Activated naive CD8-positive, alpha-beta T cell treated with anti-CD3 and anti-CD28 coated beads for 36 hours (primary cell): ENCODE measurements around the gene WDR1. TPM values are rescaled to one million over a fixed set of nuclear protein-coding genes. Genes with fewer than 3 reads are reported as not detected.
A peak's percentile ranks its signal among the peaks of the same experiment; 100 is the strongest.

Source experiments
- DNase-seq: peaks from one replicate; pipeline ENCODE4 v3.0.0; 2021
- H3K27ac Mint-ChIP-seq: one replicate; pipeline ENCODE4 v1.8.0; 2022; ENCODE audit warnings: mild to moderate bottlenecking, moderate library complexity, mixed read lengths
- H3K27me3 Mint-ChIP-seq: one replicate; pipeline ENCODE4 v1.8.0; 2022; ENCODE audit warnings: mild to moderate bottlenecking, mixed read lengths
- H3K36me3 Mint-ChIP-seq: one replicate; pipeline ENCODE4 v1.8.0; 2021; ENCODE audit warnings: mild to moderate bottlenecking, mixed read lengths
- H3K4me1 Mint-ChIP-seq: one replicate; pipeline ENCODE4 v1.8.0; 2021; ENCODE audit warnings: mixed read lengths
- H3K4me3 Mint-ChIP-seq: one replicate; pipeline ENCODE4 v1.8.0; 2022; ENCODE audit warnings: mild to moderate bottlenecking, moderate library complexity, mixed read lengths
- H3K9me3 Mint-ChIP-seq: one replicate; pipeline ENCODE4 v1.8.0; 2022; ENCODE audit warnings: mixed read lengths
- total RNA-seq, 2 experiments: library from RNA; stranded (reverse); gene quantifications; one replicate each; pipeline ENCODE4 v1.2.3, GENCODE V29; 2021

Gene WDR1
- total RNA-seq, 2 experiments from 2014 or later: 372 to 385 TPM

DNA sequence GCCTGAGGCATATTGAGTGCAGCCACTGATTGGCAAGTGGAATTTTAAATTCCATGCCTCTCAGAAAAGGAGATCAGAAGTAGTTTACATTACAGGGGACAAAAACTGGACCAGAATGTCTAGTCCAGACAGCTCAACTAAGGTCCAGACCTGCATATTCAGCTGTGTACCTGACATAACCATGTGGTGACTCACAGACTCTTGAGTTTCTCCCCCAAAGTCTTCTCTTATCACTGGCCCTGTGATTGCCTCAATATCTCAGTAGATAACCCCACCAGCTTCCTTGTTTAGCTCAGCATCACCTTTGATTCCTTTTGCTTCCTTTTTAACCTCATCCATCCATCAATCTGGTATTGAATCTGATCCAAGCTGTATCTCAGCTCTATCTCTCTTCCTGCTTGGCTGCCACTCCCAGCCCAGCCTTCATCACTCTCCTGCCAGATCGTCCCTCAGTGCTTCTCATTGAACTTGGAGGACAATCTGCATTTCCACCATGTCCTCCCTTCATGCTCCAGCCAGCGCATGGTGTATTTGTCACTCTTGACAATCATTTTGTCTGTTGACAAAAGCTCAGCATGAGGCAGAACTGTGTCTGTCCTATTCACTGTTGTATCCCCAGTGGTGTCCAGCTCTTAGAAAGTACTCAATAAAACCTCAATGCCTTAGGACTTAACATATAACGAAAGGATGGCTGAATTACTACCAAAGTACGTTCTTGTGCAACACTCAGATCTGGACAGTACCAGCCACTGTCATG is 67.5 kb downstream of the WDR1 start:
- Mint-ChIP-seq H3K27ac (no peak overlapping the region), H3K4me1 (peaks cover 10% of the 10 kb centered on the region)

DNA sequence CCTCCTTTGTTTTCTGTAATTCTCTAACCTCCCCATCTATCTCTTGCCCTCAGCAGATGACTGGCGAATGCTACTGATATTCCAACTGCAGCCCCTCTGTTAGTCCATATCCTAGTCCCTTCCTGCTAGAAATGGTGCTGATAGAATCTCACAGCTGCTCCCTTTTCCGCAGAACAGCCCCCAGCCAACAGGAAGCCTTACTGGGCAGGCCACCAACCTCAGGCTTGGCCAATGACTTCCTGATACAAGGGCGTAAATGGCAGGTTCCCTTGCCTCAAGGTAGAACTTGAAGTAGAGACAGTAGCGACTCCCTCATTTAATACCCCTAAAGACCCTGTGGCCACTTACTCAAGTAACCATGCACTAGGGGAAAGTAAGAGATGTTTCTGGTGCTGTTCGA is 68.6 kb downstream of the WDR1 start:
- no peaks in the 10 kb centered on the region for H3K27me3 Mint-ChIP-seq
- no peak overlapping the region for H3K4me3 Mint-ChIP-seq
- no peak overlapping the region for H3K27ac Mint-ChIP-seq
- no peak for DNase-seq
- peaks cover 10% of the 10 kb centered on the region for H3K4me1 Mint-ChIP-seq
- H3K9me3 Mint-ChIP-seq: peaks cover 2% of the 10 kb centered on the region
- peaks cover 4% of the 10 kb centered on the region for H3K36me3 Mint-ChIP-seq

More for the DNA sequence above, 67.5 kb downstream of the WDR1 start:
- DNase-seq: no peak
- Mint-ChIP-seq H3K4me3 (no peak overlapping the region), H3K9me3 (peaks cover 2% of the 10 kb centered on the region), H3K27me3 (no peaks in the 10 kb centered on the region), H3K36me3 (peaks cover 3% of the 10 kb centered on the region)

DNA sequence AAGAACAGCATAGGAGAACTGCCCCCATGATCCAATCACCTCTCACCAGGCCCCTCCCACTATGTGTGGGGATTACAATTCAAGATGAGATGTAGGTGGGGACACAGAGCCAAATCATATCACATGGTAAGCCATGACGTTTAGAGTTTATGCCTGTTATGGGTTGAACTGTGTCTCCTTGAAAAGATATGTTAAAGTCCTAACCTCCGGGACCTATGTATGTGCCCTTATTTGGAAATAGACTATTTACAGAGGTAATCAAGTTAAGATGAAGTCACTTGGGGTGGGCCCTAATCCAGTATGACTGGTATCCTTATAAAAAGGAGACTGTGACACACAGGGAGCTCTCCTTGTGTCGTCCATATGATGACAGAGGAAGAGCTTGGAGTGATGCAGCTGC is 70.1 kb downstream of the WDR1 start:
- Mint-ChIP-seq H3K4me1 (peaks cover 10% of the 10 kb centered on the region), H3K36me3 (peaks cover 16% of the 10 kb centered on the region), H3K27ac (no peak overlapping the region), H3K27me3 (no peaks in the 10 kb centered on the region), H3K9me3 (peaks cover 12% of the 10 kb centered on the region), H3K4me3 (no peak overlapping the region)
- DNase-seq: no peak

DNA sequence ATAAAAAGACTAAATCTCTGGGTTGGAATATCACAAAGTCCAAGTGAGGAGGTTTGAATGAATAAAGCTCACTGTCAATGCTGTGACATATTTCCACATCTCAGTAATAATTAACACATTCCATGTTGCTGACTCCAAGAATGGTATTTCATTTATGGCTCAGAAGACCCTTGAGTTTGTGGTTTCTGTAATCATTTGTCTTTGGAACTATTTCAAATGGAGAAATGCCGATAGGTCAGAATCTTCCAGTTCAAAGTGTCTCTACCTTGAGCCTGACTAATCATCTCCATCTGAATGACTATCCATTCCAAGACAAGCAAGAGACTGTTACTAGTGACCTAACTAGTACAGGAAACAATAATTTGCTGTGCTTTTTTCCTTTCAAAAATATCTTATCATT is 71.1 kb downstream of the WDR1 start:
- H3K27ac Mint-ChIP-seq: no peak overlapping the region
- H3K9me3 Mint-ChIP-seq: peaks cover 12% of the 10 kb centered on the region

DNA sequence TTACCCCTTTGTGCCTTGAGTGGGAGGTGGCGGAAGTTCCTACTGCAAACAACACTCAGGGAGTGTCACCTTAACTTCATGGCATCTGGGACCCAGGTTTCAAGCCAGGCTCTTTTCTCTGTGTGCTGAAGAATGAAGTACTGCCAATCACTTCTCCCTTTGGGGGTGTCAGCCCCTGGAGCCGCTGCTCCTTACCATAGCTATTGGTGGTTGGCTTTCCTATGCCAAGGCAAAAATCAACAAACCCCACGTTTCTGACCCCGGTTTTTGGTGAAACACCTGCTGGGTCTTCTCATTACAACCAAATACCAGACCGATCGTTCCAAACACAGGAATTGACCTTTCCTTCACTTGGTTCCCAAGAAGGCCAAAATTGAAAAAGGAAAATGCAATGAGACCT is 75.6 kb downstream of the WDR1 start:
- H3K9me3 Mint-ChIP-seq: peaks cover 12% of the 10 kb centered on the region
- H3K27me3 Mint-ChIP-seq: no peaks in the 10 kb centered on the region
- H3K27ac Mint-ChIP-seq: no peak overlapping the region
- H3K36me3 Mint-ChIP-seq: peaks cover 20% of the 10 kb centered on the region
- no peak for DNase-seq
- H3K4me1 Mint-ChIP-seq: peaks cover 2% of the 10 kb centered on the region
- no peak overlapping the region for H3K4me3 Mint-ChIP-seq

More for the DNA sequence above, 71.1 kb downstream of the WDR1 start:
- DNase-seq: no peak
- Mint-ChIP-seq H3K4me3 (no peak overlapping the region), H3K27me3 (no peaks in the 10 kb centered on the region), H3K36me3 (peaks cover 20% of the 10 kb centered on the region), H3K4me1 (peaks cover 10% of the 10 kb centered on the region)

DNA sequence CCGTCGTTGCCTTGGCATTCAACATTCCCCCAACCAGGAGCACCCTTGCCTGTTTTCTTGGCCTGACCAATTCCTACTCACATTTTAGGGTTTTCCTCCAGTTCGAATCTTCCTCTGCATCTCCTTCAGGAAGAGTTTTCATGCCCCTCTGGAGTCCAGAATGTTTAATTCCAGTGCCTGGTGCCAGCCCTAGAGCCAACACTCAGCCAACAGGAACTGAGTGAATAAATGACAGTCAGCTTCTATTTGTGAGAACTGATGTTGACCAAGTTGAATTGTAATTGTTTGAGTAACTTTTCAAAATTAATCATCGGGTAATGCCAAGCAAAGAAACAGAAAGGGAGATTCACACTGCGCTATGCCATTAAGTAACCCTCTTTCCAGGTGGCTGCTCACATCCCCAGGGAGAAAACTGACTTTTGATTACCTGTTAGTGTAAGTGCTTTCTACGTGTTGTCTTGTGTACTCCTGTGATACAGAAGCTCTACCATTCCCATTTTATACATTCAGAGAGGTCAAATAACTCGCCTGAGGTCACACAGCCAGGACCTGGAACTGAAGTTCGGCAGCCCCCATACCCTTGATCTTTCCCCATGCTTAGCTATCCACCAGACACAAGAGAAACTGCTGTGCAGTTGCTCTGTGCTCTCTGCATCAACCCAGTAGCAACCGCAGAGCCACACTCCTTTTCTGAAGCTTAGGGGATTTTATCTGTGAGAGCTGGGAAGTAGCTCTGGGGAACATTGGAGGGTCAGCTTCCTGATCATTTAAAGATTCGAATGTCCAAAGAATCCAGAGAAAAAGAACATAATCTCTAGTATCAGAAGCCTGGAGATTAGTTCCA is 76.3 kb downstream of the WDR1 start:
- Mint-ChIP-seq H3K9me3 (peaks cover 12% of the 10 kb centered on the region), H3K27ac (no peak overlapping the region), H3K4me3 (no peak overlapping the region), H3K4me1 (peaks cover 2% of the 10 kb centered on the region), H3K36me3 (peaks cover 20% of the 10 kb centered on the region), H3K27me3 (no peaks in the 10 kb centered on the region)
- DNase-seq: no peak

DNA sequence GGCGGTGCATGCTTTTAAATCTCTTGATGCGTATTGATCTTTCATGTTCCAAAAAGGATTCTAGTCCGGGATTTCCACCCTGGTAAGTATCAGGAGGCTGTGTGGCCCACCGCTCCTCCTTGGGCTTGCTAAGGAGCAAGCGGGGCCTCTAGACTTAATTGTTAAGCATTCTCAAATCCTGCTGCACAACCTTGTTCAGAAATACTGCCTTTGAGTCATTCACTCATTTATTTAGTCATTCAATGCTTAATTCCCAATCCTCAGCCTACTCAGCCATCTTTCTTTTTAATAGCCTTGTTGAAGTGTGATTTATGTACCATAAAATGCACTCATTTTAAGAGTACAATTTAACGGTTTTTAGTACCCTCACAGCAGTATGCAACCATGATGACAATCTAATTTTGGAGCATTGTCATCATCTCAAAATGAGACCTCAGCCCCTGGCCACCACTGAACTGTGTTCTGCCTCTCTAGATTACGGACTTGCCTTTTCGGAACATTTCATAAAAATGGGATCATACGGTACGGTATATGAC is 79.7 kb downstream of the WDR1 start:
- DNase-seq: no peak
- H3K4me3 Mint-ChIP-seq: no peak overlapping the region
- H3K27me3 Mint-ChIP-seq: peaks cover 4% of the 10 kb centered on the region
- no peaks in the 10 kb centered on the region for H3K9me3 Mint-ChIP-seq
- no peak overlapping the region for H3K27ac Mint-ChIP-seq
- peaks cover 6% of the 10 kb centered on the region for H3K36me3 Mint-ChIP-seq
- peaks cover 13% of the 10 kb centered on the region for H3K4me1 Mint-ChIP-seq

DNA sequence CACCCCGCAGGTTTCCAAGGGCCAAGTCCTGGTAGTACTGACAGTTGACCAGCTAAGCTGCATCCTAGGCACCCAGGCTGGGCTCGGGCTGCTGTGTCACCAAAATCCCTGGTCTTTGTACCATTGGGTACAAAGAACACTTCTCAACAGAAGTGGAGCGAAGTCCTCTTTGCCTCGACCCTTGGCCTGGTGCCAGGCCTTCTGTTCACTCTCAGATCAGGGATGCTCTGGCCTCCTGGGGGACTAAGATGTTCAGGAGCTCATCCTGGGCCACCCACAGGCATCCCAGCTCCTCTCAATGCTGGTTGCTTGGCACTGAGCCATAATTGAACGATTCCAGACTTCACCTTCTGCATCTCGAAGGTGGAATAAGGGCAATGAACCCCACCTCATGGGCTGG is 81.5 kb downstream of the WDR1 start:
- peaks cover 13% of the 10 kb centered on the region for H3K4me1 Mint-ChIP-seq
- H3K27ac Mint-ChIP-seq: no peak overlapping the region
- no peaks in the 10 kb centered on the region for H3K36me3 Mint-ChIP-seq
- peaks cover 4% of the 10 kb centered on the region for H3K27me3 Mint-ChIP-seq
- no peak overlapping the region for H3K4me3 Mint-ChIP-seq
- no peaks in the 10 kb centered on the region for H3K9me3 Mint-ChIP-seq
- DNase-seq: no peak

DNA sequence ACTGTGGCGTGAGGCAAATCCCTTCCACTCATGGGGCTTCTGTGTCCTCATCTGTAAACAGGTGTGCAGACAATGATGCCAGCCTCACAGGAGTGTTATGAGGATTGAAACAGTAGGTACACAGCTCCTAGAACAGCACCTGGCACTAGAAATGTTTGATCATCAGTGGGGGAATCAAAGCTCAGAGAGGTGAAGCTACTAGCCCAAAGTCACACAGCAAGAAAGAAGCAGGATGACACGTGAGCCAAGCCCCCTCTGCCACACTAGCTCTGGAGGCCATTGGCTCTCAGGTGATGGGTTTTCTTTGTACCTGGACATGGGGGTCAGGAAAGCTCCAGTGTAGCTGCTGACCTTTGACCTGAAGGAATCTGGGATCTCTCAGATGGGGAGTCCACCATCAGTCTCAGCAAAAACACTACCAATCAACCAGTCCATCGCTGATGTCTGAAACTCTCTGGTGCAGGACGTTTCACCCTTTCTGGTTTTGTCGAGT is 81.9 kb downstream of the WDR1 start:
- Mint-ChIP-seq H3K27me3 (peaks cover 4% of the 10 kb centered on the region), H3K9me3 (no peaks in the 10 kb centered on the region), H3K4me1 (peaks cover 13% of the 10 kb centered on the region), H3K27ac (no peak overlapping the region), H3K4me3 (no peak overlapping the region), H3K36me3 (no peaks in the 10 kb centered on the region)
- no peak for DNase-seq

DNA sequence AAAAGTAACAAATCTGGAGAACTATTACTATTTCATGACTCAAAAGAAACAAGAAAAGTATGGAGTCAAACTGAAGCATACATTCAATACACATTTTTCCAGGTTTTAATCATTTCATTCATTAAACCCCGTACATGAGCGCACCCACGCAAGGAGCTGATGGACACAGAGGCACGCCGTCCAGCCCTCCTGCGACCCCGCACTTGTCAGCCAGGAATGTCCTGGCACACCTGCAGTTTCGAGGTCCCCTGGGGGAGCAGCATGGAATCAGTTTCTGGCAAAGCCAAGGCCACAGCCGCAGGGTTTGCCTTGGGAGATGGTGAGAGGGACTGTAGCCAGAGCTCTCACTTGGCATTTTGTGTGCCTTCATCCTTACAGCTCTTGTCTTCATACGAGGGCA is 82.5 kb downstream of the WDR1 start:
- no peak overlapping the region for H3K27ac Mint-ChIP-seq
- peaks cover 4% of the 10 kb centered on the region for H3K27me3 Mint-ChIP-seq
- H3K4me3 Mint-ChIP-seq: no peak overlapping the region
- H3K9me3 Mint-ChIP-seq: no peaks in the 10 kb centered on the region
- no peaks in the 10 kb centered on the region for H3K36me3 Mint-ChIP-seq
- DNase-seq: no peak
- H3K4me1 Mint-ChIP-seq: peaks cover 13% of the 10 kb centered on the region

DNA sequence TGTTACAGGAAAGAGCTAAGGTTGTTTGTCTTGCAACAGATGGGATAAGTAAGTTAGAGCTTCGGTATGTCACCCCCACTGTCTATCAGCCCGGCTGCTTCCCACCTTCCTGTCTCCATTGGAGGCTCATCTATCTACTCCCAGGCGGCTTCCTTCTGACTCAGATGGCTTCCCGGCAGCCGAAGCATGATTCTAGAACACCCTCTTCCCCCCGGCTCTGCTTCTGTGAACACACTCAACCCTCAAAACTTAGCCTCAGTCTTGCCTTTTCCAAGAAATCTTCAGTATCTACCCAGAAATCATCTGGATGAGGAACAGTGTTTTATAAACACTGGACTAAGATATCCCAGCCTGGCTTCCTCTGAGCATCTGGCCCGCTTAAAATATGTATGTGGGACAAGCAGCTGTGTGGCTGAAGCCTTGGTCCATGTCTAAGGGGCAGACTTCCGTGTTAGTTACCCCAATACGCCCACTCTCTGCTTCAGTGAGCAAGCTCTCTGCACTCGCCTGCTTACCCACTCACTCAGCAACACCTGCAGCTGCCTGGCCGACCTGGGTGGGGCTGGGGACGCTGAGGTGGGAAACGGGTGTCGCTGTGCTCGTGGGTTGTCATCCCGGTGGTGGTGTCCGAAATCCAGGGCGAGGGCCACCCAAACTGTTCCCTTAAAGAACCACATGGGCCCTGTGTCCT is 83.3 kb downstream of the WDR1 start:
- no peaks in the 10 kb centered on the region for H3K36me3 Mint-ChIP-seq
- no peaks in the 10 kb centered on the region for H3K9me3 Mint-ChIP-seq
- no peak overlapping the region for H3K27ac Mint-ChIP-seq
- peaks cover 4% of the 10 kb centered on the region for H3K27me3 Mint-ChIP-seq
- H3K4me1 Mint-ChIP-seq: peaks cover 13% of the 10 kb centered on the region
- H3K4me3 Mint-ChIP-seq: no peak overlapping the region
- peak; percentile 6 for DNase-seq

DNA sequence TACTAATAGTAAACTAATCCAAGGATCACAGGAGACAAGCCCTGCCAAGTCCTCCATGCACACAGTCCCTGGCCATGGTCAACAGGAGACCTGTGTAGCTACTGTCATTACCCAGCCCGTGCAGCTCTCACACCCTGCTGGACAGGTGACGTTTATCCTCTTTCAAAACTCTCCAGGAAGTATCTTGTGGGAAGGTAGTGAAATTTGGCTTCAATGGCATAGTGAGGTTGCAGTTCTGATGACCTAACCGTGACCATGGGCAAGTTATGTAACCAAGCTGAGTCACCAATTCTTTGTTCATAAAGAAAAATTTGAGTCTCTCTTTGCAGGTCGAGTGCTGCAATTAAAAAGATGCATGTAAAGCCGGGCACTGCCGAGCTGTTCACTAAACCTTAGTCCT is 84.0 kb downstream of the WDR1 start:
- H3K9me3 Mint-ChIP-seq: no peaks in the 10 kb centered on the region
- no peaks in the 10 kb centered on the region for H3K36me3 Mint-ChIP-seq
- H3K4me1 Mint-ChIP-seq: peaks cover 13% of the 10 kb centered on the region
- H3K27ac Mint-ChIP-seq: no peak overlapping the region
- H3K4me3 Mint-ChIP-seq: no peak overlapping the region
- peaks cover 4% of the 10 kb centered on the region for H3K27me3 Mint-ChIP-seq
- DNase-seq: no peak

DNA sequence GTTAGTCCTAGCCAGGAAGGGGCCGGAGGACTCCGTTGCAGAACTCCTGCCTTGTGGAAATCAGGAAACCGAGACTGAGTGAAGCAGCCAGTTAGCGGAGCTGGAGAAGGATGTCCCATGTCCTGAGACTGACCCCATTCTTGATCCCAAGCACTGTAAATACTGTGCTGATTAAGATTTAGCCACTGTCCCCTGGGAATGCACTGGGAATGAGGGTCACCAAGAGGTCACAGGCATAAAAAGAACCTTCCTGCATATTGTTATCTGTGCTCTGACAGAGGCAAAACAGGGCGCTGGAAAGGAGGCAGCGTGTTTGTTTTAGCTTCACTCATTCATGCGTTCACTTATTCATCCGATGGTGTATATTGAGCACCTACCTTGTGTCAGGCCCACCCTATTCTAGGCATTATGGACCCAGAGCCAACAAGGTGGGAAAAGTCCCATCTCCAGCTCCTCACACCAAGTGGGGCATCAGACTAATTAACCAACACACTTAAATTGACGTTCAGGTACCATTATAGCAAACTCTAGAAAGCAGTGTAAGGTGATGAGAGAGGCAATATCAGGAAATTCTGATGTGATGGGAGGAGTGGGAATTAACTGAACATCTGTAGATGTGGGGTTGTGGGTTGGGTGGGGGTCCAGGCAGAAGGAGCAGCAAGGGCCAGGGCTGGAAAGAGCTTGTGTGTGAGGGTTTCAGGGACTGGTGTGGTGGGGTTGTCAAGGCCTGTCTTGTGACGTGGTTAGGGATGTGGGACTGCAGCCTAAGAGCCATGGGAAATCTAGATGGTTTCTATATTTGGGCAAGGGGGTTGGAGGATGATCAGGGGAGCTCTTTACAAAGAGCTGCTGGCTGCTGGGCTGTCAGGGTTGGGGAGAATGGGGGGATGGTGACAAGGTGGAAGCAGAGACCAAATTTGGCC is 84.7 kb downstream of the WDR1 start:
- Mint-ChIP-seq H3K27me3 (peaks cover 4% of the 10 kb centered on the region), H3K36me3 (no peaks in the 10 kb centered on the region), H3K4me1 (peaks cover 13% of the 10 kb centered on the region), H3K9me3 (no peaks in the 10 kb centered on the region), H3K27ac (no peak overlapping the region), H3K4me3 (no peak overlapping the region)
- DNase-seq: no peak
